C4-2B (cell line): Measurements from ENCODE around the gene ETFB.

ENCODE experiments used
- CTCF ChIP-seq: fragments of 450-650 bp; conservative IDR thresholded peaks from 2 replicates; pipeline ENCODE4 v1.5.1; 2017; ENCODE audit warnings: mild to moderate bottlenecking
- ZFX ChIP-seq: fragments of 450-650 bp; IDR thresholded peaks from 2 replicates; pipeline ENCODE4 v1.6.1; 2017

DNA sequence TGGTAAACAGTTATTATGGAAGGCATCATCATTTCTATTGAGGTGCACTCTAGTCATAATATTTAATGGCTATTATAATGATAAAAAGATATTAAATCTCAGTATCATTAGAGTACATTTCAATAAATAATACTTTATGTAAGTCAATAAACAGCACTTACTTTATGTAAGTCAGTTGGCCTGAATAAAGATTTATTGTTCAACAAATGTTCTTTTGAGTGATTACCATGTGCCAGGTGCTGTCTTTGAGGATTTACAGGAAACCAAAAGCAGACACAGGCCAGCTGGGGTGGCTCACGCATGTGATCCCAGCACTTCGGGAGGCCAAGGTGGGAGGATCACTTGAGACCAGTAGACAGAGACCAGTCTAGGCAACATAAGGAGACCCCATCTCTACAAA lies 11.2 kb upstream of the ETFB start:
- TF ChIP-seq CTCF (no peak), ZFX (no peak)
